NCI-H1105 (cell line): ENCODE measurements around the gene KRT78.

Experiments used
- DNase-seq: peaks from one replicate; lab custom pipeline; 2025; lab: John Stamatoyannopoulos, UW

Gene KRT78

DNA sequence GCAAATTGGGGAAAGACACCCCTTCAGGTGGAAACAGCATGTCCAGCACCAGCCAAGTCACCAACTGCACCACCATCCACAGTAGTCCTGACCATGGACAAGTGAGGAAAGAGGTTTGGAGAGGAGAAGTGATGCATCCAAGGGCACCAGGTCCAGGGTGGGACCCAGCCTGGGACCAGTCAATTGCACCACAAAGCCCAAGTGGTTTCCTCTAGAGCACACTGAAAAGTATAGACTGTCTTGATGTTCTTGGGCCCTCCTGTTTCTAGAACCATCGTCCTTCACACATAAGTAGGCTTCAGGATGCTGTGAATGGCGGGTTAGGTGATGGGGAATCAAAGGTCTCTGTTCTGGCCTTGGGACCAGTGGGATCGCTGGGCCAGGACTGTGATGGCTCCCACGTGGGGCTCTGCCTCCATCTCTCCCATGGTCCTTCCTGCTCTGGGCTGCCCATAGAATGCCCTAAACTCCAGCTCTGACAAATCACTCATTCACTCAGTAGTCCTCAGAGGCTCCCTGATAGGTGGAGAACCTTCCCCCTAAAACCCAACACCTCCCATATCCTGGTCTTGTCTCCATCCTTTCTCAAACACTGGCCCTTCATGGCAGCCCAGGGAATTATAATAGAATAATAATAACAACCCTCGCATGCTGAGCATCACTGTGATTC is 23.9 kb downstream of the KRT78 start:
- DNase-seq, result no peak

DNA sequence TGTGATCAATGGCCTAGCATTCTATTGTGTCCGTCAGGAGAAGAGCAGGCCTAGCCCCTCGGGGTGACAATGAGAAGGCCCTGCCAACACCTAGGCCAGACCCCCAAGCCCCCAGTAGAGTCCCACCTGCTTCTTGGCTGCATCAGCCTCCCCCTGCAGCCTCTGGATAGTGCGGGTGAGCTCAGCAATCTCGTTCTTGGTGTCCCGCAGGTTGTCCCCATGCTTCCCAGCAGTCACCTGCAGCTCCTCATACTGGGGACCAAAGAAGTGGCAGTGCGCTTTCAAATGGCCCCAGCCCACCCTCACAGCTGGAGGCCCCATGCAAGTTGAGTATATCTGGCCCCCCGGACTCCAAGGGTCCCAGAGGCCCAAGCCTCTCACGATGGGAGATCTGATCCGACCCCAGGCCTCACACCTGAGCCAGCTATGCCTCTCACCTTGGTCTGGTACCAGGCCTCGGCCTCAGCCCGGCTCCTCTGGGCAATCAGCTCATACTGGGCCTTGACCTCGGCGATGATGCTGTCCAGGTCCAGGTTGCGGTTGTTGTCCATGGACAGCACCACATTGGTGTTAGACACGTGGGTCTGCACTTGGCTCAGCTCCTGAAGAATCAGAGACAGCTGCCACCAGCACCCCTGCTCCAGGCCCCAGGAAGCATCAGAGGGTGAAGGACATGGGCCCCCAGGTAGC is 24.9 kb downstream of the KRT78 start:
- DNase-seq, result no peak

DNA sequence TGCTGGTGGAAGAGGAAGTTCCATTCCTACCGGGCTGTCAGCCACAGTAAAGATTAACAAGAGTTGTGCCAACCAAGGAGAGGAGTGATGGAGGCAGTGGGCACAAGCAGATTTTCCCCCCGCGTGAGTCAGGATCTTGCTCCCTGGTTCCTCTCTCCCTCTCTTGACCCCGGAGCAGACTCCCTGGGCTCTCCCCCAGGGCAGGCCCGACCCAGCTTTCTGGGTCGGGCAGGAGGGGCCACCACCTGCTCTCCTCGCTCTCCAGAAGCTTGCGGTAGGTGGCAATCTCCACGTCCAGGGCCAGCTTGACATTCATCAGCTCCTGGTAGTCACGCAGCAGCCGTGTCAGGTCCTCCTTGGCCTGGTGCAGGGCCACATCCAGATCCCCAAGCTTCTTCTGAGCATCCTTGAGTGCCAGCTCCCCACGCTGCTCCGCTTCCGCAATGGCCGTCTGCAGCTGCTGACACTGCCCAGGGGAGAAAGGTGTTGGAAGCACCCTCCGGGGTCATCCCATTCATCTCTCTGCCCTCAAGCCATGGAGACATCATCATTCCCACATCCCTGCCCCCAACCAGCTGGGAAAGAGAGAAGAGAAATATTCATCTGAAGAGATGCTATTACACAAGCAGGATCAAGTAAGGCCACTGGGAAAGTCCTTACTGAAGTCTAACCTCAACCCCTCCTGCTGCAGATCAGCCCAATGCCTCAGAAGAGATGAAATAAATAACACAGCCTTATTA is 25.9 kb downstream of the KRT78 start:
- no peak for DNase-seq

DNA sequence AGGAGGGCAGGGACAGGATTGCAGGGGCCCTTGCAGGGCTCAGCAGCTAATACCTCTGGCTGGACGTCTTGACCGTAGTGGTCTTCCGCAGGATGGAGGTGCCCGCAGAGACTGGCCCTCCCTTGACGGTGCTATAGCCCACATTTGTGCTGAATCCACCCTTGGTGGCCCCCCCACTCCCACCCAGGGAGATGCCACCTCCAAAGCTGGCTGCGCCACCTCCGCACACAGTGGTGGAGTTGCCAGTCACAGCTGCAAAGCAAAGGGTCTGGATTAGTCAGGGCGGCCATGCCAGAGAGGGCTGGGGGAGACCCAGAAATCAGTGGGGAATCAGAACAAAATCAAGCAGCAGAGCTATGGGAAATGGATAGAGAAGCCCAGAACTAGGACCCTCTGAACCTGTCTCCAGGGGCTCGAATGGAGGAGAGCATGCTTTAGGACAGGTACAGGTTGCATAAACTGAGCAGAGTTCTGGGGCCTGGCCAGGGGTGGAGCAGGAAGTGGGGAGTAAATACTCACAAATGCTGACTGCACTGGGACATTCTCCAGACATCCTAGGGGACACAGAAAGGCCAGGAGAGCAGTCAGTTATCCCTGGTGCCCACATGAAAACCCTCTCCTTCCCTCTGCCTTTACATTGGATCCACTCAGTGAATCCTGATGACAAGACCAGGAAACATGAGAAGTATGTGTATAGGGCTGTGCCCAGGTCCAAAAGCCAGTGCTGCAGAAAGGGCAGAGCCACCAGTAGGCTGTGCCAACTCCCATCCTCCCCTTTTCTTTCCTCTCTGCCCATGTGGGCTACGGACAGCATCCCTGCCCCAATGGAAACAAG is 26.8 kb downstream of the KRT78 start:
- no peak for DNase-seq

DNA sequence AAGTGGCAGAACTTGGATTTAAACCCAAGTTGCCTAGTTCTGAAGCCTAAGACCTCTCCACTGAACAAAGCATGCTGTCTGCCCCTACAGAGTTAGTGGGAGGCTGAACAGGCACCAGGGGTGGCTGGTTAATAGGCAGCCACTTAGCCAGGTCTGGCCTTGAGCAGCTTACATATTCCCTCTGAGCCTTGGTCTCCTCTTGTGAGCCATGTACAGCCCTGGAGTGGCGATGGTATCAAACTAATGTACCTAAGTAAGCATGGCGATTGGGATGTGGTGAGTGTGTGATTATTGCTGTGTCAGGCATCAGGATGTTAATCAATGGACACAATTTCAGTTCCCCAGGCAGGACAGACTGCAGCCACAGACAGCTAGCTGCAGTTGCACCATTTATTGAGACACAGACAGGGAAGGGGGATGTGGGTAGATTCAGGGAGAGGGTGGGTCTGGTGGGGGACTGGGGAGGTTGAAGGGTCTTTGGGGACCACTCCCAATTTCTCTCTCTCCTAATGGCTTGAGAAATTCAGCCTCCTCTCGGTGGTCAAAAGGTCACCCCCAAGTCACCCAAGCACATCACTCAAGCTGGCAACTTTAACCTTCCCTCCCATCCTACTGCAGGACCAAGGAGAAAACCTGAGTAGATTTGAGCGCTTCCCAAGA is 27.6 kb downstream of the KRT78 start:
- DNase-seq, result no peak

DNA sequence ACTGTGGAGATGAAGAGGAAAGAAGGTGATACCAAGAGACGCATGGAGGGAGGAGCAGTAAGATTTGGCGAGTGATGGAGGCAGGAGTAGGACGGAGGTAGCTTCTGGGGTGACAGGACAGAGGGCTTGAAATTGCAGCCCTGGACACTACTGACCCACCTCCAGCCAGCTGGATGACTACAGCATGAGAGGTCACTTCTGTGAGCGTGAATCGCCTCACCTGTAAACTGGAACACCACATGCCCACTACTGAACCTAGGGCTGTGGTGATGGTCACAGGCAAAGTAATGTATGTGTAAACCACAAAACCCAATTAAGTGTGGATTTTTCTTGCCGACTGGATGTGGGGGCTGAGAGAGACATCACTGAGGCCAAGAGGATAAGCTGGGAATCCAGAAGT is 28.3 kb downstream of the KRT78 start:
- no peak for DNase-seq

DNA sequence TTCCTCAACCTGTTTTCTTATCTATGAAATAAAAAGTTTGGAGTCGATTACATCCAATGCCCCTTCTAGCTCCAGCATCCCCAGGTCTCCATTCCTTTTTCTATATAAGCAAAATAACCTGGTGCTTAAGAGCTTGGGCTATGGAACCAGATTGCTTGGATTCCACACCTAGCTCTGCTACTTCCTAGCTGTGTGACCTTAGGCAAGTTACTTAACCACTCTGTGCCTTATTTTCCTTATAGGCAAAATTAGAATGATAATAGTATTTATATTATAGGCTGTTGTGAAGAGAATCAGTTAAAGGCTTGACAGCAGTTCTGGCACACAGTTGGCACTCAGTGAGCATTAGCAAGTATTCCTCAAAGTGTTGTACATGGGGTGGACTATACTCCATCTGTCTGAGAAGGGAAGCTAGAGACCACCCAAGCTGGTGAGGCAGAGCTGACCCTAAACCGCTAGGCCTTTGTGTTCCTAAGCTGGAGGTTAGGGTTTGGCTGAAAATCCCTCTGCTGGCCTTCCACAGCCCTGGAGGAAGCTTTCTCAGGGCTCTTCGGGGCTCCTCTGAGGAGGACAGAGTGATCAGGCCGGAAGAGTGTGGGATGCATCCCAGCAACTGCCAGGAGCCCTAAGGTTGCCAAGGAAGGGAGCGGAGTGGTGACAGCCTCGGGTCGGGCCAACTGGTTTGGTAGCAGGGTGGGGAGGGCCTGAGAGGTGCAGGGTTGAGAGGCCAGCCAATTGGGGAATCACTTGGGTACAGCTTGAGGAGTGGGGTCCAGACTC is 28.9 kb downstream of the KRT78 start:
- DNase-seq, result no peak

DNA sequence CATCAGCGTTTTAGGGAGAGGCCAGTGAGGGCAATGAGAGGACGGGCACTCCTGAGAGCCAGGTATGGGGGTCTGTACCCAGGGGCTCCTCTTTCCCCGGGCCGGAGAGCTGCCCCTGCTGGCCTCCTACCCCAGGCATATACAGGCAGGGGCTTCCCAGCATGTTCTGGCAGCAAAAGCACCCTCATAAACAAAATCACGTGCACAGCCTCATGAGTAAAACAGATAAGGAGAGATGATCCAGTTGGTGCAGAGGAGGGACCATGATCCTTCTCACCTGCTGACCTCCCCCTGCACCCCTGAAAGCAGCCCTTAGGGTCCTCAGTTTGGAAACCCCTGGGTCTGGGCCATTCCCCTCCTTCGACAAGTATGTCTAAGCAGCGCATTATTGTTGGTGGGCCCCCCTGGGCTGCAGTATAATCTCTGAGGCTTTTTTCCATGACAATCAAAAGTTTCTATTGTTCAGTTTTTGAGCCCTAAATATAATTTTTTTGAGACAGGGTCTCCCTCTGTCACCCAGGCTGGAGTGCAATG is 29.8 kb downstream of the KRT78 start:
- DNase-seq, result no peak

DNA sequence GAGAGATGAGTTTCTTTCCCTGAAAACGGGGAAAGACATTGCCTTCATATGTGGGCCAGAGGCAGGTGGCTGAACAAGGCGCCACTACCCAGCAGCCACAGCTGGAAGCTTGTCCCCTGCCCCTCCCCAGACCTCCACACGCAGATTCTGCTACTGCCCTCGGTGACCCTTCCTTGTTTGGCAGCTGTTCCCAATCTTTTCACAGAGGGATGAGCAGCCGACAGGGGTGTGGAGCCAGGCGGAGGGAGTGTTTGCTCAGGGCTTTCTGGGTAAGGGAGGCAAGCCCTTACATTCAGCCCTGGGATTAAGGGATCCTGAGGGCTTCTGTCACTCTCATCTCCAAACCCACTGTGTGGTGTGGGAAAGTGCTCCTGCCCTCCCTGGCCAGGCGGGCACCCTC is 30.4 kb downstream of the KRT78 start:
- no peak for DNase-seq

DNA sequence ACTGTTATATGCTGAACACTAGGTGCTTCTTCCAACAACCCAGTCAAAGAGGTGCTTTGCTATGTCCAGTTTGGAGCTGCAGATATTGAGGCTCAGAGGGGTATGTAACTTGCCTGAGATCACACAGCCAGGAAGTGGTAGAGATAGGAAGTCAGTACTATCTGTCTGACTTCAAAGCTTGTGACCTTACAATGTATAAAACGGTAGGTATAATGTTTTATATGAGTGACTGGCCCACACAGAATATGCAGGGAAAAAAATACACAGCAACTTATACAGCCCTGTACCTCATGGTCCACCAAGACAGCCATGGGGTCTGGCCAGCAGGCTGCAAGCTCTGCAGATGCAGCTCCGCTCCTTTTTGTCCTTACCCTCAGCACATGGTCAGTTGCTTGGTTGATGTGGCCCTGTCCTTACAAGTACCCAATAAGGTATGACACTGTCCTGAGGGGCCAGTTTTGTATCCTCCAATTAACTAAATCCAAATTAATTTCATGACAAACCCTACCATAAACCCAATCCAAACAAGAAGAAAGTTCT is 31.0 kb downstream of the KRT78 start:
- no peak for DNase-seq

DNA sequence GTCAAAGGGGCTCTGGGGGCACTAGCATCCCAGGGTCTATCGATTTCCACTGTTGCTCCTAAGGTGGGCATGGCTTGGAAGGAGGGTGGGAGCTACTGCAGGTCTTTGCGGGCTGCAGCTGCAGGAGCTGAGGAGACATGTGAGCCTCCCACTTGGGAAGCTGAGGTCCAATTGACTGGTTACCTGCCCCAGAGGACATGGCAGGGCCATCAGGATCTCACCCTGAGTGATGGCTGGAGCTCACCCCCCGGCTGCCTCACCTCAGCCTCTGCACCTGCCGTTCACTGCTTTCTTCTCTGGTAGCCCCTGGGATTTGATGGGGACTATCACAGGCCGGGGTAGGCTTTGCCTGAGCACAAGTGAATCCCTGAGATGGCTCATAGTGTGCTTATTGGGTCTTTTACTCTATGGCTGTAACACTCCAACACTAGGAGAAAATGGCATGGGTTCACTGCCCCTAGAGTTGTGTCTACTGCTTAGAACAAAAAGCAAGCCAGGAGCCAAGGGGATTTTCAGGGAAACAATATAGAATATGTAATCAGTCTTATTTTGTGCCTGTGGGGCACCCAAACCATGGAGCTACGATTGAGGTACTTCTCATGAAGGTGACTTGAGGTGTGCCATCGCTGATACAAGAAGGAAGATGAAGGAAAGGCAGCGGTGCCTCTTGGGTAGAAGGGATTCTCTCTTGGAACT is 31.6 kb downstream of the KRT78 start:
- DNase-seq, result no peak

DNA sequence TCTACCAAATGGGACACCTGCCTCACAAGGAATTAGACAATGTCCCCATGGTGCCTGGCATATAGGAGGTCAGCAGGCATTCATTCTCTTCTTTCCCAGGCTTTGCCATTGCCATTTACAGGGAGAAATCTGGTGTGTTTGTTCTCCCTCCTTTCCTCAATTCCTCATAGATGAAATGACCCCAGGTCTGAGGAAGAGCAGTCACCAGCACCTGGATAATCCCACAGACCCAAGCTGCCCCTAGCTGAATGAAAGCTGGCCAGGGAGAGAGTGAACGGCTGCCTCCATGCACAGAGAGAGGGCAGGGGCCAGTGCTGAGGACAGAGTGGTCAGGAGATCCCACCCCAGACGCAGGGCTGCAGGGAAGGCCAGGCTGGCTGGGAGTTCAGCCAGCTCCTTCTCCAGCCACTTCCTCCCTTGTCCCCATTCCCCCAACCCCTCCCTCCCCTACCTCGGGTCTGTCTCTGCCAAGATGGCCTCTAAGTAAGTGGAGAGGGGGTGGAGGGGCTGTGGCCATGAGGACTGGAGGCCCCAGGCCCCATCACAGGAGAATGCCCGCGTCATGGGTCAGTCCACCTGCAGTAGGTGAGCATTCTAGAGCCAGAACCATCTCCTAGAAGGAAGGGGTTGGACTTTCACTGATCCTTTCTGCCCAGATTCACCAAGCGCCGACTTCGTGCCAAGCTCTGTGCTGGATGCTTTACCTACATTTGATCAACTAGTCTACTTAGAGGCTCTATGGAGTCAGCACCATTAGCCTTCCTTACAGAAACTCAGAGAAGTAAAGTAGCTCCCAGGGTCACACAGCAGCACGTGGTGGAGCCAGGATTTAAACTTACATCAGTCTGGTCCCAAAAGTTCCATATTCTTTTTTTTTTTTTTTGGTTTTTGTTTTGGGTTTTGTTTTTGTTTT is 32.9 kb downstream of the KRT78 start:
- DNase-seq, result no peak

DNA sequence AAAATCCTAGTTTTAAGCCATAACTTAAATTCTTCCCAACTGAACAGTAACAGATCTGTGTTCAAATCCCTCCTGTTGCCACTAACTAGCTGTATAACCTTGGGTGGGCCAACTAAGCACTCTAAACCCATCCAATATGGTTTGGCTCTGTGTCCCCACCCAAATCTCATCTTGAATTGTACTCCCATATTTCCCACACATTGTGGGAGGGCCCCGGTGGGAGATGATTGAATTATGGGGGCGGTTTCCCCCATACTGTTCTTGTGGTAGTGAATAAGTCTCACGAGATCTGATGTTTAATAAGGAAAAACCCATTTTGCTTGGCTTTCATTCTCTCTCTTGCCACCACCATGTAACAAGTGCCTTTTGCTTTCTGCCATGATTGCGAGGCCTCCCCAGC is 33.6 kb downstream of the KRT78 start:
- DNase-seq, result no peak

DNA sequence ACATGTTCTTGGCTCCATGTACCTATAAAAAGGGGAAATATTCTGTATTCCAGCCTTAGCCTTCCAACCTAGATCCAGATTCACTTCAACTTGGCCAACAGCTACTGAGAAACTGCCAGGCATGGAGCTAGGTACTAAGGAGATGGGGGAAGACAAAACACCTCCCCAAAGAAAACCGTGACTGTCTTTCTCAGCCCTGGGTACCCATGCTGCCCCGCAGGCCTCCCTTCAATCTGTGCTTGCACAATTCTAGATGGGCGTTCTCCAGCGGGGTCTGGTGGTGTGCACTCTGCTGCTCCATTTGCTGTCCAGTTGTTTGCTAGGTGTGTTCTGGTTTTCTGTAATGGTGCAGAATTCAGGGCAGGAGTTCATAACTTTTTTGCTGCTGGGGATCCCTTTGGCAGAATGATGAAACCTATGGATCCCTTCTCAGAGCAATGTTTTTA is 34.1 kb downstream of the KRT78 start:
- no peak for DNase-seq

DNA sequence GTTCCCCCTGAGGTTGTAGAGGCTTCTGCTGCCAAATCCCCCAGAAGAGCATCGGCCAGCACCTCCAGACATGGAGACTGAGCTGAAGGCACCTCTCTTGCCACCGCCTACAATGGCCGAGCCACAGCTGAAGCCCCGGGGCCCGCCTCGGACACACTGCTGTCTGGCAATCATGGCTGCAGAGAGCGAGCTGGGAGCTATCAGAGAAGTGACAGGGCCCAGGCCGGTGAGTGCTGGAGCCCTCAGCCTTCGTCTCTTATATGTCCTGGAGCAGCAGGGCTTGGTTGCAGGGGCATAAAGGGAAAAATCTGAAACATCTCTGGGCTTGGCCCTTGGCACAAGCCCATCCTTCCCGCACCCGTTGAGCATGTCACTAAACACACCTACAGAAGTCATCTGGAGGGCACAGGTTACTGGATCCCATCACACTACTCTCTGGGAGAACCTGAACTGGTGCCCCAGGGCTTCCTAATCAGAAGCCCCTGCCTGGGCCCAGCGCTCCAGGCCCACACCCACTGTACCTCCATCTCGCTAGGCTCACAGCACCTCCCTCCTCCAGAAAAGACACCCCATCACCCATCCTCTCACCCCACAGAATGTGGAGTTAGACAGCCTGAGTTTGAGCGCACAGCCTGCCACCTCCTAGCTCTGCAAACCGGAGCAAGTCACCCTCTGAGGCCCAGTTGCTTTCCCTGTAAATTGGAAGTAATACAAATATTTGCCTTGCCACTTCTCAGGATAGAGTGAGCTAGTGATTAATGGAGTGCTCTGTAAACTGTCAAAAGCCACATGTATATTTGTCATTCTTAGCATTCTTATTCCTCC is 34.7 kb downstream of the KRT78 start, which contains the start of gene KRT4:
Gene KRT4 (minus strand): TSS at position 232 of the 825 bp plus-strand sequence. CDS start 58 bp downstream, at position 174.
- no peak for DNase-seq

DNA sequence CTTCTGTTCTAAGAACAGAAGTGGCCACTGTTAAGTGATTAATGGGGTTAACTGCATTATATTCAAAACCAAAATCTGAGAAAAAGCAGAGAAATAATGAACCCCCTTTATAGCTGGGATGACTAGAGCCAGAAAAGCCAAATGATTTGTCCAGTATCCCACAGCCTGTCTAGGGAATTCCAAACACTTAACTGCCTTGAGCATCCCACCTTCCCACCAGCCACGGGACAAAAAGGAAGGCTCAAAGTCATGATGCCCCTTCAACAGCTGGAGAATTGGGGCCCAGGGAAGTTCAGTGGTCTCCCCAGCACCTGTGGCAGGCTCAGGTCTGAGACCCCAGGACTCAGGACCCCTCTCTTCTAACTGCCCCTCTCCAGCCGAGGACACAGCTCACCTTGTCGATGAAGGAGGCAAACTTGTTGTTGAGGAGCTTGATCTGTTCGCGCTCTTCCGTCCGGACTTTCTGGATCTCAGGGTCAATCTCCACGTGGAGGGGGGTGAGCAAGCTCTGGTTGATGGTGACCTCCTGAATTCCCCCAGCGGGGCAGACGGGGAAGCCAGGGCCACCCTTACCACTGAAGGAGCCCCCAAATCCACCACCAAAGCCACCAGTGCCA is 35.5 kb downstream of the KRT78 start:
- no peak for DNase-seq

DNA sequence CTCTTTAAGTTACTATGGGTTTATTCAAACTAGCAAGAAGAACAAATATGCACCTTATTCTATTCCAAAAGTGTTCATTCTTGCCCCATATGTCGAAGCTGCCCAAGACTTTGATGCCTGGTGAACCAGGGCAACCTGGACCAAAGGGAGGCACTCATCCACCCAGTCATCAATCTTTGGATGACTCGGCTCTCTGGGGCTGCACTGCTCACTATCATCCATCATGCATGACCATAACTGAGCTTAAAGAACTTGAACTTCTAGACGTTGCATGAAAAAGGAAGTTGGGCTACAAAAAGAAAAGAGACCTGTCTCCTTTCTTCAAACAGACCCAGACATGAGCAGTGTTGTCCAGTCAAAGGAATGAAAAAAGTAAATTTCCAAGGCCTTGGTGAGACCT is 36.0 kb downstream of the KRT78 start:
- no peak for DNase-seq
